NCI-H774 (cell line): ENCODE results near the gene MYO15A.

Source experiments
- DNase-seq: peaks from one replicate; lab custom pipeline; 2025; lab: John Stamatoyannopoulos, UW

MYO15A gene

GRCh38 chr17:18159551-18160120 is 51.1 kb downstream of the MYO15A start:
- no peak for DNase-seq

DNA sequence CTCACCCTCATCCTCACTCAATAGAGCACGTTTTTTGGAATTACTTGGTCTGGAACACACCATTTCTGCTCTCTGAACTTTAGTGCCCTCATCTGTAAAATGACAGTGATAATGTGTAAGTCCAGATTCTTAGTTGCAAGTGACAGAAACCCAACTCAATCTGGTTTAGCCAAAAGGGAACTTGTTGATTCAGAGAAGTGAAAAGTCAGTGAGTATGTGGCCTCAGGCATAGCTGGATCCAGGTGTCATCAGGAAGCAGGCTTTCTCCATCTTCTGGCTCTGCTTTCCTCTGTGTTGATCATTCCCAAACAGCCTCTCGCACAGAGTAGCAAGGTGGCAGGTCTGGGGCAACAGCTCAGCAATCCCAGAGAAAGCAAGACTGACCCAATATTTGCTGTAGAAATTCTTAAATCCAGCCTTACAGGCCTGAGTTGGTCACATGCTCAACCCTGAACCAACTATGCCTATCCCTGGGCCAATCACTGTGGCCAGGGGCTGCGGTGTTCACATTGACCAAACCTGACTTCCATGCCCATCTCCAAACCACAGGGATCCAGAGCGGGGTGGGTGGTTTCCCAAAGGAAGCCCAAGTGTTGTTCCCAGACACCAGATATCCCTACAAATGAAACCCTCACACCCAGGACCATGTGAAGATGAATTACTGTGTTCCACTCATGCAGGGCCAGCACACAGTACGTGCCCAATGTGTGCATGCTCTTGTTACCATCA is 51.7 kb downstream of the MYO15A start:
- no peak for DNase-seq

GRCh38 chr17:18161207-18162145 is 52.9 kb downstream of the MYO15A start:
- DNase-seq: no peak

GRCh38 chr17:18163547-18163946 is 55.0 kb downstream of the MYO15A start:
- DNase-seq: no peak

DNA sequence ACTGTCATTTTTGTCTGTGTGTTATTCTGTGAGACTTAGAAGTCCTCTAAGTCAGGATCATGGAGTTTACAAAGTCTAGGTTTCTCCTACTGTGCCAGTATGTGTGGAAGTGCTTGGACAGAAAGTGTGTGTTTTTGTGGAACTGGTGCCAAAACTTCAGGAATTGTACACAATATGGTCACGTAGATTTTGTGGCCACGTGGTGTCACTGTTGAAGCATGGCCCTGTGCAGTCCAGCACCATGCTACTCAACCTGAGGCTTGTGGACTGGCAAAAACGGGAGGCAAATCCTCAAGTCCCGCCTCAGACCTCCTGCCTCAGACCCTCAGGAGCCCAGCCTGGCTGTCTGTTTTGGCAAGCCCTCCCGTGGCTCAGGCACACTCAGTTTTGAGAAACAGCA is 58.3 kb downstream of the MYO15A start:
- no peak for DNase-seq

DNA sequence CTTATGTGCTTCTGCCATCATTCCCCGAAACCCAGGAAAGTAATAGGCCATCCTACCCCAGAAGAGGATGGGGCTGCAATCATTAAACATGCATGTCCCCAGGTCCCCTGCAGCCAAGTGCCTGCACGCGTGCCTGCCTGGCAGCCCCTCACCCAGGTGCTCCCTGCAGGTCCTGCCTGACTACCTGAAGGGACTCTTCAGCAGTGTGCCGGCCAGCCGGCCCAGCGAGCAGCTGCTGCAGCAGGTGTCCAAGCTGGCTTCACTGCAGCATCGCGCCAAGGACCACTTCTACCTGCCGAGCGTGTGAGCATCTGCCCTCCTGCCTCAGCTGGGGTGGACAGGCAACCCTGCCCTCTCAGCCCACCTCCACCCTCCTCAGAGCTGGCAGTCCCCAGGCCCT is 58.9 kb downstream of the MYO15A start:
- no peak for DNase-seq

DNA sequence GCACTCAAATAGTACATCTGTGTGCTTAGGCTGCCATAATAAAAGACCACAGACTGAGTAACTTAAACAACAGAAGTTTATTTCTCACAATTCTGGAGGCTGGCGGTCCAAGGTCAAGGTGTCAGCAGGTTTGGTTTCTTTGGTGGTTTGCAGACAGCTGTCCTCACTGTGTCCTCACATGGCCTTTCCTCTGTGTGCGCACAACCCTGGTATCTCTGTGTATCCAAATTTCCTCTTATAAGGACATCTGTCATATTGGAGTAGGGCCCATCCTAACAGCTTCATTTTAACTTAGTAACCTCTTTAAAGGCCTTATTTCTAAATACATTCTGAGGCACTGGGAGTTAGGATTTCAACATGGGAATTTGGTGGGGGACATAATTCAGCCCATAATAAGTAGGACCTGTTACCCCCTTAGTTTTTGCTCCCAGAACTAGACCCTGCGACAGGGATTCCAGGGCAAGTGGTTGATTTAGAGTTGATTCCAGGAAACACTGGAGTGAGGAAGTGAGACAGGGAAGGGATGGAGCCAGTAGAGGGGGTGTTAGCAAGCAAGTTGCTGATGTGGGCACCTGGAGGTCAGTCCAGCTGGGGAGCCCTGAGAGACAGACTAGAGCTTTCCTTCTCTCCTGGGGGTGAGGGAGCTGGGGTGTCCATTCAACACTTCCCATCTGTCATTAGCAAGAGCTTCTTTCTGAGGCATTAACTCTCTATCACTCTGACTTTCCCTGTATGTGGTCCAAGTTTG is 64.1 kb downstream of the MYO15A start:
- DNase-seq: no peak

GRCh38 chr17:18173740-18174139 is 65.2 kb downstream of the MYO15A start:
- DNase-seq: no peak

DNA sequence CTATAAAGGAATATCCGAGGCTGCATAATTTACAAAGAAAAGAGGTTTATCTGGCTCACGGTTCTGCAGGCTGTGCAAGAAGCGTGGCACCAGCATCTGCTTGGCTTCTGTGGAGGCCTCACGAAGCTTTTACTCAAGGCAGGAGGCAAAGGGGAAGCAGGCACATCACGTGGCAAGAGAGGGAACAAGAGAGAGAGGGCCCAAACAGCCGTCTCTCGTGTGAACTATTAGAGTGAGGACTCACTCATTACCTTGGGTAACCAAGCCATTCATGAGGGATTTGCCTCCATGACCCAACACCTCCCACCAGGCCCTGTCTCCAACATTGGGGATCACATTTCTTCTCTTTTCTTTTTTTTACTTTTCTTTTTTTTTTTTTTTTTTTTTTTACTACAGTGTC is 67.6 kb downstream of the MYO15A start:
- DNase-seq: no peak

GRCh38 chr17:18177133-18177532 is 68.6 kb downstream of the MYO15A start:
- no peak for DNase-seq

GRCh38 chr17:18177722-18178121 is 69.2 kb downstream of the MYO15A start:
- DNase-seq: no peak

DNA sequence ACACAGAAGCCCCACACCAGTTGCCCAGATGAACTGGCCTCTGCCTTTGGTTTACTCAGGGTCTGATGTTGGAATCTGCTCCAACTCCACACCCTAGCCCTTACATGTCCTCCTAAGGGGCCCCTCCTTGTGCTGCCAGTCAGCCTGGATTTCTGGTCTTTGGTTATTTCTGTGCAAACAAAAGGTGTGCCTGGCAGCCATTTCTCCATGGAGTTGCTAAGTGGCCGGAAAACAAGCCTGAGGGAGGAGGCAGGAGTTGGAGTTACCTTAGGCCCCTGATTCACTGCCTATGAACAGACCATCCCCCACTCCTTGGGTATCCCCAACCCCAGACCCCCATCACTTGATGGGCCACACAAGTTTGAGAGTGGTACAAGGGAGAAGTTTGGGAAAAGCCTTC is 70.6 kb downstream of the MYO15A start:
- DNase-seq: no peak

DNA sequence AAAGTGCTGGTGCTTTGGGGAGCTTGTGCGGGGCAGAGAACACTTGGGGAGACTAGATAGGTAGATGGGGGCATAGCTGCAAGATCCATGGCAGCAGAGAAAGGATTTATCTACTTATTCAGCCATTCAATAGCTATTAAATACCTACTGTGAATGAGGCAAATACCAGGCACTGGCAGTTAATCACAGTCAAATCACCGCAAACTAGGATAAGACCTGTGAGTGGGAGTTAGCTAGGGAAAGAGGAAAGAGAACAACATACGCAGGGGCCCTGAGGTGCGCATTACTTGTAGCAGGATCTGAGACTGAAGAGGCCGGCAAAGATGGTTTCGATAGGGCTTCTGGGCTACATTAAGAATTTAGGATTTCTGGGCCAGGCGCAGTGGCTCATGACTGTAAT is 71.2 kb downstream of the MYO15A start:
- DNase-seq: no peak

- DNase-seq: no peak
These were observed 72.8 kb downstream of the MYO15A start for GRCh38 chr17:18181358-18181757.

GRCh38 chr17:18182110-18182977 is 73.8 kb downstream of the MYO15A start:
- no peak for DNase-seq

DNA sequence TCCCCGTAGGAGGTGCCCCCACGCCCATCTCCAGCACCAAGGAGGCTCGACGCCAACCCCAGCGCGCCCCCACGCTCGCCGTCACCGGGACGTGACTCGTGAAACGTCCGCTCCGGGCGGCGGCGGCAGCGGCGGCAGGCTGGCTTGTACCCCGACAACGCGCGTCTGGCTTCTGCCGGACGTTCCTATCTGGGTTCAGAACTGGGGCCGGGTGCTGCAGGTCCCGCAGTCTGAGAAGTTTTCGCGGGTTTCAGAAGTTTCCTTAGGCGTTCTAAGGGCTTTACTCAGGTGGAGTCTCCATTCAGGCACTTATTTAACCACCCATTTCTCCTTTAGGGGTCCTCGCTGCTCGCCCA is 74.4 kb downstream of the MYO15A start:
- peak; percentile 35 for DNase-seq

- peak; percentile 86 for DNase-seq
These were observed 75.0 kb downstream of the MYO15A start, which contains the start of gene ALKBH5 for GRCh38 chr17:18183334-18184142. Gene ALKBH5, plus strand, starts transcription at chr17:18183828. Its CDS starts 416 bp downstream, at chr17:18184244.

DNA sequence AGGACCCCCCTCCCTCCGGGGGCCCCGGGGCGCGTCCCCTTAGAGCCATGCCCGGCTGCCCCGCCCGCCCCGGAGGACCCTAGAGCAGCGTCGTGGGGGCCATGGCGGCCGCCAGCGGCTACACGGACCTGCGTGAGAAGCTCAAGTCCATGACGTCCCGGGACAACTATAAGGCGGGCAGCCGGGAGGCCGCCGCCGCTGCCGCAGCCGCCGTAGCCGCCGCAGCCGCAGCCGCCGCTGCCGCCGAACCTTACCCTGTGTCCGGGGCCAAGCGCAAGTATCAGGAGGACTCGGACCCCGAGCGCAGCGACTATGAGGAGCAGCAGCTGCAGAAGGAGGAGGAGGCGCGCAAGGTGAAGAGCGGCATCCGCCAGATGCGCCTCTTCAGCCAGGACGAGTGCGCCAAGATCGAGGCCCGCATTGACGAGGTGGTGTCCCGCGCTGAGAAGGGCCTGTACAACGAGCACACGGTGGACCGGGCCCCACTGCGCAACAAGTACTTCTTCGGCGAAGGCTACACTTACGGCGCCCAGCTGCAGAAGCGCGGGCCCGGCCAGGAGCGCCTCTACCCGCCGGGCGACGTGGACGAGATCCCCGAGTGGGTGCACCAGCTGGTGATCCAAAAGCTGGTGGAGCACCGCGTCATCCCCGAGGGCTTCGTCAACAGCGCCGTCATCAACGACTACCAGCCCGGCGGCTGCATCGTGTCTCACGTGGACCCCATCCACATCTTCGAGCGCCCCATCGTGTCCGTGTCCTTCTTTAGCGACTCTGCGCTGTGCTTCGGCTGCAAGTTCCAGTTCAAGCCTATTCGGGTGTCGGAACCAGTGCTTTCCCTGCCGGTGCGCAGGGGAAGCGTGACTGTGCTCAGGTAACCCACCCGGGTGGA is 75.8 kb downstream of the MYO15A start:
- DNase-seq: no peak

- no peak for DNase-seq
These were observed 76.8 kb downstream of the MYO15A start for GRCh38 chr17:18185391-18185790.
